ENCODE measurements around the gene TMEM30A. TPM values are rescaled to one million over a fixed set of nuclear protein-coding genes. Genes with fewer than 3 reads are reported as not detected.

Gene TMEM30A
- total RNA-seq: 112 and 117 TPM in 2 replicates

DNA sequence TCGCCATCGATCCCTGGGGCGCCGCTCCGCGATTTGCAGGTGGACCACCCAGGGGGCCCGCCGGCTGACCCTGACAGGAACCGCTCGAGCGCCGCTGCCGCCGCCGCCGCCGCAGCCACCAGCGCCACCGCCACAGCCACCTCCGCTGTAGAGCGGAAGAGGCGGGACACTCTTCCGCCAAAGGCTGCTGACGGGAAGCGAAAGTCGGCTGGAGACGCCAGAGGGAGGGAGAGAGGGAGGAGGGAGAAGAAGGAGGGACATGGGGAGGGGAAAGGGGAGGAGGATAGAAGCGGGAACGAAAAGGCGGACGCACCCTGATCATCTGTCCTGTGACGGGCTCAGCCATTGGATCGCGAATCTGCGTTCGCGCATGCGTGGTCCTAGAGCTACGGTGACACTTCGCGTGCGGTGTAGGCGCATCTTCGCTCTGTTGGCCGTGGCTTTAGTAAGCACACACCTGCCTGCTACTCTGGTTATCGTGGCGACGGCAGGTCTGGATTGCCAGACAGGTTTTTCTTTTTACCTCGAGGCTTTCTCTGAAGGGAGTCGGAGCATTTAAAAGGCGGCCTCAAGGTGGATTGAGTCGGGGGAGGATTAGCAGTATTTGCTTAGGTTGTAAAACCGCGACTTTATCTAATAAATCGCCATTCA lies at the start of gene TMEM30A:
Gene TMEM30A, minus strand, starts transcription at position 161 of the 651 bp plus-strand sequence. Its CDS starts 154 bp downstream, at position 7.
- intact Hi-C loops (cut with micrococcal nuclease): loop anchor here (1.0 to 5.0 kb wide), 9 partner anchors 13 to 1763 kb away; partner anchors contain the start of genes COX7A2 and EEF1A1

- intact Hi-C loops (cut with micrococcal nuclease): no loop called here
Observed at GRCh38 chr6:75333676-75334200, 49.1 kb upstream of the TMEM30A start.

DNA sequence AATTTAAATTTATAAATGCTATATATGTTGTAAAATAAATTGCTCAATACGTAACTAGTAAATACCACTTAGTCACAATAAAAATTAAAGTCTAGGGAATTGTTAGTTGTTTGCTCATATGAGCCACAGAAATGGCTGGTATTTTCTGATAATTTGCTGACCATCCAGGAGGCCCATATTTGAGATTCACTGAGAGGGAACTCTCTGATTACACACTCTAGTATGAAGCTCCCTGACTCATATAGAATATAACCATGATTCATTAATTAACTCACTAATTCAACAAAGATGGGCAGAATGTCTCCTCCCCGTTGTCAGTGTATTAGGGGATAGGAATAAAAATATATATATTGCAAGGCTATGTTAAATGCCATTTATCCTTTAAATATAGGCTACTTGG lies 46.6 kb upstream of the TMEM30A start:
- intact Hi-C loops (cut with micrococcal nuclease): no loop called here

- intact Hi-C loops (cut with micrococcal nuclease): no loop called here
Observed at GRCh38 chr6:75329703-75330102, 45.1 kb upstream of the TMEM30A start.

DNA sequence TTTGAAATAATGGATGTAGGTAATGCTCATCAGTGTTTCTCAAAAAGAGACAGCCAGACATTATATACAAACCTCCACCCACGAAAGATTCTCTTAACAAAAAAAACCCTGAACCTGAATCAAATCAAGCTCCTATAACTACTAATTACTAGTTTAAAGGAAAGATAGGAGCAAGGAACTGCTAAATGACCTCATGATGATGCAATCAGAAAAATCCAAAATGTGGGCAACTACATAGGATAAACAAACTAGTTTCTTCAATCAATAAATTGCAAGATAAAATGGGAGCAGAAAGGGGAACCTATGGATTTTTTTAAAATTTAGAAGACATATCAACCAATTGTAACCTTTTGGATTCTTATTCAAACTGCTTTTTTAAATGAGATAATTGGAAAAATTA lies 43.2 kb upstream of the TMEM30A start:
- intact Hi-C loops (cut with micrococcal nuclease): no loop called here

- intact Hi-C loops (cut with micrococcal nuclease): no loop called here
Observed at GRCh38 chr6:75326557-75327258, 42.1 kb upstream of the TMEM30A start.

DNA sequence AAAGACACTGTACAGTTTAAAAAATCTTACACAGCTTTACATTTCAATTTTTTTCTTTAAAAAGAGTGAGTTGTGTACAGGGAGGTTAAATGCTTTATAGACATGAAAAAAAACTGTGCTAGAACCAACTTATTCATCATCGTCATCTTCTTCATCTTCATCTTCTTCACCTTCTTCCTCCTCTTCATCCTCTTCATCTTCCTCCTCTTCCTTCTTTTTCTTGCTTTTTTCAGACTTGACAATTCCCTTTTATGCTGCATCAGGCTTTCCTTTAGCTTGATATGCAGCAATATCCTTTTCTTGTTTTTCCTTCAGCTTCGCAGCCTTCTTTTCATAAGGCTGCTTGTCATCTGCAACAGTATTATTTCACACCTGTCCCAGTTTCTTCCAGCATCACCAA lies 34.3 kb upstream of the TMEM30A start:
- intact Hi-C loops (cut with micrococcal nuclease): no loop called here

DNA sequence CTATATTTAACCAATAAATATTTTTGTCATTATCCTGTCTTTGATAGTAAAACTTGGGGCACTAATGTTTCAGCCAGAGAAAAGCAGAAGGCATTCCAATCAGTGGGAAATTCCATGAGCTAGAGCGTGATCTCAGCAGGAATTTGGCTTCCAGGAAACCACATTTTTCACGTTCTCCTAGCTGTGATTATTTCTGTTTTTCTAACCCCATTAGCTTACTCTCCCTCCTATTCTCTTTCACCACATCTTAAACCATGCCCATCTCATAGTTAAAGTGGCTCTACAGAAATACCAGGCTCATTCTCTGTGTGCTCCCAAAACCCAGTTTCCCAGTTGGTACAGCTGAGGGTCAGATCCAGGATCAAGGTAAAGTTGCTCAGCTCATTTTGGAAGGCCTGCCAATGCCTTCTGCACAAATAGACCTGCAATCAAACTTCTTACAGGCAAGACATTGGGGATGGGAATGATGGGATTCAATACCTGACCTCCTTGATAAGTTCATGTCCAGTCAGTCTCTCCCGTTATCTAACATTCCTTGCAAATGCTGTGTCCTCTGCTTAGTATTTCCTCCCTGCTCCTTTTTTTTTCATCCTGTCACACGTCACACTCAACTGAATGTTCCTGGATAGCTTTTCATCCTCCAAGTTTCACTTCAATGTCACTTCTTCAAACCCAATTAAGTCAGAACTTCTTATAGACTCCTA lies 33.1 kb upstream of the TMEM30A start:
- intact Hi-C loops (cut with micrococcal nuclease): no loop called here

DNA sequence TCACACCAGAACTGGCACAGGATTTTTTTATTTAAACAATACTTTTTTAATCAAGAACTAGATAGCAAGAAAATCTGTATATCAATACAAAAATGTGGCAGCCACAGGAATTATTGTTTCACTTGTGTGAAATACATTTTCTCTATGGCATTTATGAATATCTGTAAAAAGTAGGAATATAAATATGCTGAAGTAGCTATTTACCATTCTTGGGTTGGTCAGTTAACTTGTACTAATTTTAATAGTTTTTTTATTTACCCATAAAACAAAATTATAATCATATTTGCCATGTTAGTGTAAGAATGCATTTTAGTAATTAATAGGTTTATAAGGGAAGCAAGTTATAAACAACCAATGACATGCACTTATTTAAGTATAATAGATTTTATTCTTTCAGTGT lies 31.4 kb upstream of the TMEM30A start:
- intact Hi-C loops (cut with micrococcal nuclease): no loop called here

DNA sequence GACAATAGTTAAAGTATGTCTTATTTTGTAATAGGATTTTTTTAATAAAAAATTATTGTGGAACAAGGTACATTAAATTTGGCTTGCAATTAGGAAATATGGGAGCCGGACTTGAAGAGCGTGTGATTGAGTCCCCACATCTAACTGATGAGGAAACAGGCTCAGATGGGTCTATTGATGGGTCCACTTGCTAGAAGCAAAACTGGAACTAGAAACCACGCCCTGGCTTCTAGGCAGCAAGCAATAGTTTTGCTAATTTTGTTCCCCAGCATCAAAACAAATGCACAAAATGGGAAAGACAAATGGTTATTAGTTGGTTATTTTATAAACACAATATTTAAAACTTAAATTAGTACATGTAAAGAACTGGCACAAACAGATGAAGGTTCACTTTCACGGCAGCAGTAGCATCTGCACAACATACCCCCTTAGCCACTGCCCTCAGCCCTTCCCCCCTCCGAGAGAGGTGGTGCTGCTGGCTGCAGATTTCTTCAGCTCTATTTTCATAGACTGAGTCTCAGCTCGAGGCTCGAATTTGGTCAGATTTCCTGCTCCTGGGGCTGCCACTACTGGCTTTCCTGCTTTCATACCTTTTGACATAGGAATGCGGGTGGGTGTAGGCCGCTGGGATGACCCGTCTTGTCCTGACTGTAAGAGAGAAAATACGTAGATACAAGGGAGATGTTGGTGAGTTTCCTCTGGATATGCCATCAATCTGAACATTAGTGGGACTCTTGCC lies 23.8 kb upstream of the TMEM30A start:
- intact Hi-C loops (cut with micrococcal nuclease): no loop called here

GRCh38 chr6:75307364-75308004 lies 22.9 kb upstream of the TMEM30A start:
- intact Hi-C loops (cut with micrococcal nuclease): no loop called here

GRCh38 chr6:75306064-75306463 lies 21.5 kb upstream of the TMEM30A start:
- intact Hi-C loops (cut with micrococcal nuclease): no loop called here

GRCh38 chr6:75305573-75305972 lies 21.0 kb upstream of the TMEM30A start:
- intact Hi-C loops (cut with micrococcal nuclease): no loop called here

- intact Hi-C loops (cut with micrococcal nuclease): no loop called here
Observed at GRCh38 chr6:75302280-75302679, 17.7 kb upstream of the TMEM30A start.

GRCh38 chr6:75301537-75301936 lies 16.9 kb upstream of the TMEM30A start:
- intact Hi-C loops (cut with micrococcal nuclease): no loop called here

GRCh38 chr6:75301088-75301487 lies 16.5 kb upstream of the TMEM30A start:
- intact Hi-C loops (cut with micrococcal nuclease): no loop called here

DNA sequence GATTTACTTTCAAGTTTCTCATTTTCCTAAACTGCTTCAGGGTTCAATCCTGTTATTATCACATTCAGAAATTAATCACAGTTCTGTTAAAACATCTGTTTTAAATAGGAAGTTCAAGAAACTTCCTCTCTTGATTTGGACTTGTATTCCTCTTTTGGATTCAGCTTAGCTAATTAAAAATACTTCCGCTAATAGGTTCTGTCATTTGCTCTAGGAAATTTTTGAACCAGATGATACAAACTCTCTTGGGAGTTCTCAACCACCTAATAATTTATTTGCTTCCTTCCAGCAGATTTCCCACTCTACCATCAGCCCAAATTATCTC lies 15.9 kb upstream of the TMEM30A start:
- intact Hi-C loops (cut with micrococcal nuclease): no loop called here

GRCh38 chr6:75299801-75300530 lies 15.4 kb upstream of the TMEM30A start:
- intact Hi-C loops (cut with micrococcal nuclease): no loop called here

- intact Hi-C loops (cut with micrococcal nuclease): loop anchor here (1.0 kb wide), 7 partner anchors 12 to 266 kb away; partner anchors contain the start of gene COX7A2
Observed at GRCh38 chr6:75296811-75297779, 12.5 kb upstream of the TMEM30A start.
